Measurements from ENCODE around the gene EXD3.
"Not testable (repeated sequence)": the region's sequence is repeated elsewhere in the genome, so short reads cannot be mapped to it uniquely, and the experiment has no call there.

The EXD3 gene

GRCh38 chr9:137411645-137412380, 11.1 kb downstream of the EXD3 start:
- Histone ChIP-seq H3K27ac (no peak overlapping the region), H3K27me3 (peaks cover 52% of the 10 kb centered on the region), H3K9me3 (no peaks in the 10 kb centered on the region), H3K4me1 (ENCODE audit: control insufficient read depth in 1 of 2, insufficient read depth in 1 of 2, low read depth in 1 of 2, low read length in 1 of 2) (peaks cover 0 to 5% of the 10 kb centered on the region in 2 experiments), H3K36me3 (no peaks in the 10 kb centered on the region), H3K4me3 (ENCODE audit: low read depth in 1 of 2, low read length in 1 of 2) (no peak overlapping the region)
- TF ChIP-seq, protein P1, sequence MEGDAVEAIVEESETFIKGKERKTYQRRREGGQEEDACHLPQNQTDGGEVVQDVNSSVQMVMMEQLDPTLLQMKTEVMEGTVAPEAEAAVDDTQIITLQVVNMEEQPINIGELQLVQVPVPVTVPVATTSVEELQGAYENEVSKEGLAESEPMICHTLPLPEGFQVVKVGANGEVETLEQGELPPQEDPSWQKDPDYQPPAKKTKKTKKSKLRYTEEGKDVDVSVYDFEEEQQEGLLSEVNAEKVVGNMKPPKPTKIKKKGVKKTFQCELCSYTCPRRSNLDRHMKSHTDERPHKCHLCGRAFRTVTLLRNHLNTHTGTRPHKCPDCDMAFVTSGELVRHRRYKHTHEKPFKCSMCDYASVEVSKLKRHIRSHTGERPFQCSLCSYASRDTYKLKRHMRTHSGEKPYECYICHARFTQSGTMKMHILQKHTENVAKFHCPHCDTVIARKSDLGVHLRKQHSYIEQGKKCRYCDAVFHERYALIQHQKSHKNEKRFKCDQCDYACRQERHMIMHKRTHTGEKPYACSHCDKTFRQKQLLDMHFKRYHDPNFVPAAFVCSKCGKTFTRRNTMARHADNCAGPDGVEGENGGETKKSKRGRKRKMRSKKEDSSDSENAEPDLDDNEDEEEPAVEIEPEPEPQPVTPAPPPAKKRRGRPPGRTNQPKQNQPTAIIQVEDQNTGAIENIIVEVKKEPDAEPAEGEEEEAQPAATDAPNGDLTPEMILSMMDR (IDR thresholded peaks at IDR 0.05), result no peak

DNA sequence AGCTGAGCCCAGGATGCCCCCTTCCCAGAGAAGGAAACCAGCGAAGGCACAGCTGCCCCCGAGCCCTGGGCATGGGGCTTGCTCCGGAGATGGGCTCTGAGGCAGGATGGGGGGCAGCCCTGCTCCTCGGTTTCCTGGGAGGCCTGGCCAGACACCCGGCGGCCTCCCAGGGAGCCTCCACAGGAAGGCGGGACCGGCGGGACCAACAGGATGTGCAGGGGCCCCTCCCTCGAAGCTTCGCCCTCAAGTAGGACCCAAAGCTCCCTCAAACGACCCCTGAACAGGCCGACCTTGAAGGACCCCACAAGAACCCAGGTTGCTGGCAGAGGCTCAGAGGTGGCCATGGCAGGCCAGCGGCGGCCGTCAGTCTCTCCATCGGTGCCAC, 11.7 kb downstream of the EXD3 start:
- Histone ChIP-seq H3K4me3 (ENCODE audit: low read depth in 1 of 2, low read length in 1 of 2) (no peak overlapping the region), H3K4me1 (ENCODE audit: control insufficient read depth in 1 of 2, insufficient read depth in 1 of 2, low read depth in 1 of 2, low read length in 1 of 2) (peaks cover 0 to 5% of the 10 kb centered on the region in 2 experiments), H3K27me3 (peaks cover 58% of the 10 kb centered on the region), H3K27ac (no peak overlapping the region), H3K9me3 (no peaks in the 10 kb centered on the region), H3K36me3 (no peaks in the 10 kb centered on the region)
- TF ChIP-seq, protein P1 (IDR thresholded peaks at IDR 0.05), result no peak

DNA sequence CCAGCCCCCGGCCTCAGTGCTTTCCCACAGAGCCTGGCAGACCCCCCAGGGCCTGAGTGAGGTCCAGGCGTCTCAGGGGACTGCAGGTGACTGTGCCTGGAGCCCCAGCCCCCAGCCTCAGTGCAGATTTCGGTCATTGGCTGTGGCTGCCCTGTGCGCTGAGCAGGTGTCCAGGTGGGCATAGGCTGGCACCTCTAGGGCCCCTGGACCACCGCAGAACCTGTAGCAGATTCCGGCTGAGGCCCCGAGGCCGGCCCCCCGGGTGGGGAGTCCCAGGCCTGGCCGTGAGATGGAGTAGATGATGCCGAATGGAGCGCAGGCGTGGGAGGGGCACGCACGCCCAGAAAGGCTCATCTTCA, 12.1 kb downstream of the EXD3 start:
- Histone ChIP-seq H3K4me1 (ENCODE audit: control insufficient read depth in 1 of 2, insufficient read depth in 1 of 2, low read depth in 1 of 2, low read length in 1 of 2) (peaks cover 0 to 5% of the 10 kb centered on the region in 2 experiments), H3K27ac (no peak overlapping the region), H3K4me3 (ENCODE audit: low read depth in 1 of 2, low read length in 1 of 2) (no peak overlapping the region), H3K27me3 (peaks cover 61% of the 10 kb centered on the region), H3K36me3 (no peaks in the 10 kb centered on the region), H3K9me3 (no peaks in the 10 kb centered on the region)
- TF ChIP-seq, protein P1 (IDR thresholded peaks at IDR 0.05), result no peak

DNA sequence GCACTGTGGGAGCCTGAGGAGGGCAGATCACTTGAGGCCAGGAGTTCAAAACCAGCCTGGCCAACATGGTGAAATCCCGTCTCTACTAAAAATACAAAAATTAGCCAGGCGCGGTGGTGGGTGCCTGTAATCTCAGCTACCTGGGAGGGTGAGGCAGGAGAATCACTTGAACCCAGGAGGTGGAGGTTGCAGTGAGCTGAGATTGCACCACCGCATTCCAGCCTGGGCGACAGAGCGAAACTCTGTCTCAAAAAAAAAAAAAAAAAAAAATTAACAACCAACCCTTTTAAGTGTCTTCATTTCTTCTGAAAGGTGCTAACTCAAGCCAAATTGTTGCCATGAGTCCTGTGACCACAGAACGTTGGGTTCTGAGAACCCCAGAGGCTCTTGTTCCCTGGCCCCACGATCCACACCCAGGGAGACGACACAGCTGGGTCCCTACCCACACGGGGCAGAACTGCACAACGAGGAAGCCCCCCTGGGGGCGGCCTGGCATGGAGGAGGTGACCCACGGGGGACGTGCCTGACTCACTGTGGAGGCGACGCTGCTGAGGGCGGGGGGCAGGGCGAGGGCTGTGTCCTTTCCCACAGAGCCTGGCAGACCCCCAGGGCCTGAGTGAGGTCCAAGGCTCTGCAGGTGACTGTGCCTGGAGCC, 12.6 kb downstream of the EXD3 start:
- H3K4me3 ChIP-seq (ENCODE audit: low read depth in 1 of 2, low read length in 1 of 2); H3K27ac ChIP-seq; H3K4me1 ChIP-seq (ENCODE audit: control insufficient read depth in 1 of 2, insufficient read depth in 1 of 2, low read depth in 1 of 2, low read length in 1 of 2); H3K36me3 ChIP-seq; H3K9me3 ChIP-seq: not testable (repeated sequence)
- H3K27me3 ChIP-seq, result peaks cover 67% of the 10 kb centered on the region

- H3K9me3 ChIP-seq, result no peaks in the 10 kb centered on the region
- no peak overlapping the region for H3K4me3 ChIP-seq (ENCODE audit: low read depth in 1 of 2, low read length in 1 of 2)
- TF ChIP-seq, protein P1 (IDR thresholded peaks at IDR 0.05), result no peak
- peaks cover 70% of the 10 kb centered on the region for H3K27me3 ChIP-seq
- H3K4me1 ChIP-seq (ENCODE audit: control insufficient read depth in 1 of 2, insufficient read depth in 1 of 2, low read depth in 1 of 2, low read length in 1 of 2), result peaks cover 0 to 5% of the 10 kb centered on the region in 2 experiments
- no peak overlapping the region for H3K27ac ChIP-seq
- no peaks in the 10 kb centered on the region for H3K36me3 ChIP-seq
Observed at GRCh38 chr9:137409515-137409914, 13.4 kb downstream of the EXD3 start.

Measured in neutrophil (primary cell).